ENCODE results near the gene TBC1D12. TPM values are rescaled to one million over a fixed set of nuclear protein-coding genes. Genes with fewer than 3 reads are reported as not detected.

Gene TBC1D12
- total and polyA plus RNA-seq, 2 donors (not counting 3 experiments of a cell fraction or from before 2014, with no cell fraction given), result 2.9 to 7.3 TPM

- BruUV-seq (replicated peaks), result no TSS peak
- Histone ChIP-seq H3K4me1 (ENCODE audit: control insufficient read depth, extremely low read depth, insufficient read depth, low read length) (no peaks in the 10 kb centered on the region), H3K9me1 (replicated peaks; ENCODE audit: control insufficient read depth, extremely low read depth, insufficient read depth, low read length) (no peaks in the 10 kb centered on the region), H4K20me1 (replicated peaks; ENCODE audit: control insufficient read depth, extremely low read depth, insufficient read depth, low read length) (no peaks in the 10 kb centered on the region), H2AFZ (ENCODE audit: low read depth, low read length) (no peak overlapping the region), H3K36me3 (ENCODE audit: control insufficient read depth in 2 of 2, extremely low read depth in 1 of 2, insufficient read depth in 2 of 2, low read length in 2 of 2) (no peaks in the 10 kb centered on the region), H3K4me3 (replicated peaks in 1 of 3; ENCODE audit: insufficient read depth in 1 of 3, low read depth in 1 of 3, low read length in 3 of 3) (no peak overlapping the region), H3K4me2 (ENCODE audit: insufficient read depth, low read length) (no peak overlapping the region), H3K27ac (ENCODE audit: insufficient read depth, low read depth, low read length) (no peak overlapping the region), H3K9me3 (replicated peaks; ENCODE audit: control insufficient read depth, insufficient read depth, low read length) (no peaks in the 10 kb centered on the region), H3K27me3 (ENCODE audit: control insufficient read depth in 2 of 2, insufficient read depth in 2 of 2, low read length in 2 of 2) (no peaks in the 10 kb centered on the region), H3K9ac (replicated peaks; ENCODE audit: extremely low read depth, insufficient read depth, low read length) (no peak overlapping the region), H3K79me2 (ENCODE audit: control insufficient read depth, insufficient read depth, low read length) (no peaks in the 10 kb centered on the region)
- dilution Hi-C loops (cut with MboI; ENCODE audit: extremely low pct_ligation_motif_present, low sequenced_read_pairs), result no loop called here
- CTCF ChIA-PET, result interaction anchor here (1.2 to 1.4 kb wide), 2 partner anchors 8 to 13 kb away, joined by 3 to 11 read pairs; no protein-coding TSS in a partner anchor
- no peak for DNase-seq (ENCODE audit: low read depth, low spot score)
- intact Hi-C loops (cut with micrococcal nuclease), result no loop called here
- FAIRE-seq, result no peak
- TF ChIP-seq POLR2AphosphoS5 (IDR thresholded peaks at IDR 0.05; ENCODE audit: insufficient read depth, low read depth, low read length), result no peak
- TF ChIP-seq GATA2 (IDR thresholded peaks at IDR 0.05; ENCODE audit: insufficient read depth, insufficient read length, low read depth, low read length), result no peak
- no peak for TF ChIP-seq POLR2A (IDR thresholded peaks at IDR 0.05; ENCODE audit: low read depth, low read length)
- TF ChIP-seq EZH2 (IDR thresholded peaks at IDR 0.05; ENCODE audit: borderline replicate concordance, low read depth, low read length, severe bottlenecking), result no peak
- TF ChIP-seq JUN (IDR thresholded peaks at IDR 0.05; ENCODE audit: borderline replicate concordance, insufficient read depth, insufficient read length, low read depth), result no peak
- TF ChIP-seq, protein P1, sequence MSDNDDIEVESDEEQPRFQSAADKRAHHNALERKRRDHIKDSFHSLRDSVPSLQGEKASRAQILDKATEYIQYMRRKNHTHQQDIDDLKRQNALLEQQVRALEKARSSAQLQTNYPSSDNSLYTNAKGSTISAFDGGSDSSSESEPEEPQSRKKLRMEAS (IDR thresholded peaks at IDR 0.05; ENCODE audit: insufficient read depth, insufficient read length), result no peak
- no peak for TF ChIP-seq MYC (IDR thresholded peaks at IDR 0.05; ENCODE audit: low read depth, low read length)
- TF ChIP-seq CTCF (IDR thresholded peaks at IDR 0.05; ENCODE audit: extremely low read depth in 1 of 2, insufficient read depth in 1 of 2, low read depth in 1 of 2, low read length in 2 of 2), result no peak
- POLR2A ChIA-PET, result no interaction called here
Observed at GRCh38 chr10:94451883-94452519, 49.7 kb downstream of the TBC1D12 start.

Data from endothelial cell of umbilical vein (primary cell).